CD4-positive, CD25-positive, alpha-beta regulatory T cell (primary cell): ENCODE measurements around the gene GPR62. TPM values are rescaled to one million over a fixed set of nuclear protein-coding genes. Genes with fewer than 3 reads are reported as not detected.

Experiments used
- ATAC-seq, 2 donors: fragments of 150-1000 bp; cut with Tn5 transposase; one replicate each; pipeline ENCODE4 v1.10.0; 2021; ENCODE audit warnings: low read depth in 2 of 2, moderate number of reproducible peaks in 2 of 2, moderate library complexity in 1 of 2
- DNase-seq, 3 donors: peaks; one replicate each; pipeline versions ENCODE4 v3.0.0 to v3.0.0-alpha.2; 2012 to 2022; ENCODE audit warnings: mixed read lengths in 1 of 3
- H3K27ac ChIP-seq: one replicate; pipeline ENCODE4 v1.7.0; 2013; ENCODE audit warnings: mild to moderate bottlenecking, low read length; ENCODE audit not compliant: insufficient read depth, poor library complexity, severe bottlenecking
- H3K27me3 ChIP-seq: one replicate; pipeline ENCODE4 v1.7.0; 2013; ENCODE audit warnings: low read length; ENCODE audit not compliant: control insufficient read depth, insufficient read depth
- H3K36me3 ChIP-seq: one replicate; pipeline ENCODE4 v1.7.0; 2013; ENCODE audit warnings: mild to moderate bottlenecking, low read length, moderate library complexity; ENCODE audit not compliant: control insufficient read depth, insufficient read depth
- H3K4me1 ChIP-seq: 2 replicates; pipeline ENCODE4 v1.7.0; 2013; ENCODE audit warnings: mild to moderate bottlenecking, low read length; ENCODE audit not compliant: insufficient read depth, control insufficient read depth, poor library complexity, severe bottlenecking
- H3K4me3 ChIP-seq: one replicate; pipeline ENCODE4 v1.7.0; 2013; ENCODE audit warnings: low read depth, mild to moderate bottlenecking, low read length, moderate library complexity
- H3K9me3 ChIP-seq, 2 experiments: 1 replicate in 1 of 2; 2 replicates in 1 of 2; pipeline ENCODE4 v1.7.0; 2013; ENCODE audit warnings: low read length in 2 of 2, mild to moderate bottlenecking in 1 of 2, moderate library complexity in 1 of 2; ENCODE audit not compliant: control insufficient read depth in 2 of 2
- H3K27ac Mint-ChIP-seq, 3 donors: one replicate each; pipeline ENCODE4 v1.8.0; 2020 to 2022; ENCODE audit warnings: mild to moderate bottlenecking in 3 of 3, mixed read lengths in 3 of 3, moderate library complexity in 2 of 3
- H3K27me3 Mint-ChIP-seq: one replicate; pipeline ENCODE4 v1.8.0; 2022; ENCODE audit warnings: mild to moderate bottlenecking, mixed read lengths
- H3K36me3 Mint-ChIP-seq: one replicate; pipeline ENCODE4 v1.8.0; 2020; ENCODE audit warnings: mixed read lengths
- H3K4me1 Mint-ChIP-seq, 4 donors: one replicate each; pipeline ENCODE4 v1.8.0; 2020 to 2022; ENCODE audit warnings: mixed read lengths in 4 of 4, mild to moderate bottlenecking in 1 of 4
- H3K4me3 Mint-ChIP-seq, 4 donors: one replicate each; pipeline ENCODE4 v1.8.0; 2020 to 2022; ENCODE audit warnings: mild to moderate bottlenecking in 4 of 4, mixed read lengths in 4 of 4, moderate library complexity in 3 of 4
- H3K9me3 Mint-ChIP-seq, 7 donors: one replicate each; pipeline ENCODE4 v1.8.0; 2020 to 2022; ENCODE audit warnings: mixed read lengths in 7 of 7, mild to moderate bottlenecking in 3 of 7, moderate library complexity in 2 of 7
- polyA plus RNA-seq, 4 donors: library from polyadenylated mRNA; unstranded; fragments of 300-500 nt; fragmentation: Illumina TruSeq; gene quantifications; one replicate each; pipeline ENCODE4 v1.2.3, GENCODE V29; 2021
- total RNA-seq: library from RNA; stranded (reverse); gene quantifications from one replicate; pipeline ENCODE4 v1.2.3, GENCODE V29; 2022

The GPR62 gene
- total and polyA plus RNA-seq, 5 donors from 2014 or later = 0.22 TPM; not detected in 4

DNA sequence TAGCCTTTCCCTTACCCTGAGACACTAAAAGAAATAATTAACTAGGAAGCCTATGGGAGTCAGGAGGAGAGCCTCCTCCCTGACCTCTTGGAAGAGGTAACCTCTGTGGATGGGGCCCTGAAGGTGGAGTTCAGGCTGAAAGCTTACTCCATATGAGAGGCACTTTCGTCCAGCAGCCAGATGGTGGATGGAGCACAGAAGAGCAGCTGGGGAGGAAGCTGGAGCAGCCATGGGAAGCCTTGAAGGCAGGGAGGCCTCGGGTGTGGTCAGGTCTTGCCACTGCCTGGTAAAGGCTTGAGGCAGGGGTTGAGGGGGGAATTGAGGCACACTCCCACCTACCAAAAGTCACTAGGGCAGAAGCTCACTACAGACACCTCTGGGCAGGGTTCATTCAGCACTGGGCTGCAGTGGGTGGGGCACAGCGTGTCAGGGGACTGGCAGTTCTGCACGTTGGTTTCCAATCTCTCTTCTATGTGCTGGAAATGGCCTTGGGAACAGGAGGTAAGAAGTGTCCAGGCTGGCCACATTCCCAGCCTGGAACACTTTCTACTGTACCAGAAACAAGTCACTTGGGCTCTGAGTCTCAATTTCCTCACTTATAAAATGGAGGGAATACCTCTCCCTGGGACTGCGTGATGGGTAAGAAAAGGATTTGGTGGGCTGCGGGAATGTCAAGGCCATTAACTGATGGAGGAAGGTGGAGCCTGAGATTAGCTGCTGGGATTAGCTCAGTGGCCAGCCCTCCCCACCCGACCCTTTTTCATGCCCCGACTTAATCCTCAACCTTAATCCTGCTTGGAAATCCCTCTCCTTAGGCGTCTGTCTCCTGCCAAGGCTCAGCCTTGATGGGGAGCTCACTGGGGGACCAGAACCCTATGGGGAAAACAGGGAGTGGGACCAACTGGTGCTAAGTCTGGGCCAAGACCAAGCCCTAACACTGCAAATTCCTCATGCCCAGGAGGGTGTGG, 6.7 kb downstream of the GPR62 start:
- Mint-ChIP-seq H3K27me3 (peaks cover 8% of the 10 kb centered on the region), H3K4me1 (peaks cover 0 to 20% (median 8%) of the 10 kb centered on the region in 4 donors), H3K27ac (peak overlapping the region in 1 of 3 donors; percentile 42), H3K36me3 (peaks cover 4% of the 10 kb centered on the region), H3K4me3 (peak overlapping the region in 1 of 4 donors; percentile 38), H3K9me3 (no peaks in the 10 kb centered on the region)
- peaks cover 12% of the 10 kb centered on the region for H3K4me1 ChIP-seq
- H3K36me3 ChIP-seq = no peaks in the 10 kb centered on the region
- H3K27ac ChIP-seq = no peak overlapping the region
- no peak overlapping the region for H3K4me3 ChIP-seq
- H3K27me3 ChIP-seq = no peaks in the 10 kb centered on the region
- ATAC-seq (no peak), DNase-seq (no peak)
- no peaks in the 10 kb centered on the region for H3K9me3 ChIP-seq

DNA sequence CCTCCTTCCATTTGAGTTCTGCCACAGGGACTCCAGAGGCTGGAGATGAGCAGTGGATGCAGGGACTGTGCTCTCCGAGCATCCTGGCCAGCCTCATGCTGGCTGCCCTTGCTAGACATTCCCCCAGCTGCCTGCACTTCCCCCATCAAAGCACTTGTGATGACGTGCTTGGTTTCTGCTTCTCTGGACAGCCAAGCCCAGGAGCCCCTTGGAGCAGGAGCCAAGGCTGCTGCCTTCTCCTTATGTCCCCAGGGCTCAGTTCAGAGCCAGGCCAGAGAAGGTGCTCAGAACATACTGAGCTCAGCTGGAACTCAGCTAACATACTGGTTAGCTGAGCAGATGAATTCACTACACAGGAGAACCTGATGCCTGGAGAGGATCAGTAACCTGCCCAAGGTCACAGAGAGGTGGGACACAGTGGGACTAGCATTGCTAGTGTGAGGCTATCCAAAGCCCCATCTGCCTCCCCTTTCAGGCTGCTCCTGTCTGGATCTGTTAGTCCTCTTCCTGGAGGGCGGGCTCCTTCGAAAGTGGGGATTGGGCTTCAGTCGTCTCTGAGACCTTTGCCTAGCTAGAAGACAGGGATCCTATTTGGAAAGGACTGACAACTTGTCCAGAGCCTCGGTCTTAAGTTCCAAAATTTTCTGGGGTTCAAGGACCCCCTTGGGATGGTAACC, 7.8 kb downstream of the GPR62 start:
- Mint-ChIP-seq H3K36me3 (peaks cover 4% of the 10 kb centered on the region), H3K9me3 (no peaks in the 10 kb centered on the region), H3K27me3 (peaks cover 5% of the 10 kb centered on the region), H3K4me3 (no peak overlapping the region), H3K27ac (no peak overlapping the region), H3K4me1 (peaks cover 0 to 23% (median 8%) of the 10 kb centered on the region in 4 donors)
- Histone ChIP-seq H3K27ac (no peak overlapping the region), H3K27me3 (no peaks in the 10 kb centered on the region), H3K9me3 (no peaks in the 10 kb centered on the region), H3K4me3 (no peak overlapping the region), H3K4me1 (peaks cover 18% of the 10 kb centered on the region), H3K36me3 (no peaks in the 10 kb centered on the region)
- DNase-seq (no peak), ATAC-seq (no peak)

DNA sequence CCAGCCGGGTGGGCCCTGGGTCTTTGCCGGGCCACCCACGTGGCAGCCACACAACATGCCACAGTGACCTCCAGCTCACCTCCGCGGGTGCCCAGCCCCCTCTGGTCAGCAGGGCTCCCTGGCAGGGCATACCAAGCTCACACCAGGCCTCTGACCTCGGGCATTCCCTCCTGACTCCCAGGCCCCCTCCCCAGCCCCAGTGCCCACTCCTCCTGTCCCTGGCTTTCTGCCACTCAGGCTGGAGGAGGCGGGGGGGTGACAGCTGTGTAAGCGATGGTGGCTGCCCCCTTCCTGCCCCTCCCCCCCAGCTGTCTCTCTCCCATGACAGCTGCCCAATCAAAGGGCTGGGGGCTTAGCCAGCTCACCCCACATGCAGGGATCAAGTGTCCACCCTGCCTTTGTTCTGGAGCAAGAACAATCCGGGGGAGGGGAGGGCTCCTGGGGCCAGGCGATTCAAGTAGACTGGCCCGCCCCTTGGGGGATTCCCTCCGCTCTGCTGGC, 8.8 kb downstream of the GPR62 start:
- DNase-seq (no peak), ATAC-seq (no peak)

DNA sequence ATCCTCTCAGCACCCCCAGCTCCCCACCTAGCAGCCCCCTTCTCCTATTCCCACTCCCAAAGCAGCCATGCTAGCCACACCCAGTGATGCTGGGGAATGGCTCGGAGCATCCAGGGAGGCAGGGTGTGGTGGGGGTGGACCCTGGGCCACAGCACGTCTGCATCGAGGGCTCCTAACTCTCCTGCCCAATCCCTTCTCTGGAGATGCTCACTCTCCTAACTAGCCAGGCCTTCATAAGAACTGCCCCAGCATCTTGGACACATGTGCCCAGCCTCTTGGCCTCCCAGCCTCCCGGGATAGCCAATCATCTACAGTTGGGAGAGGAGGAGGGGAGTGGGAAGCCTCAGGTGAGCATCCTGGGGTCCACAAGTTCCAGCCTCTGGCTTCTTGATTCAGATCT, 9.3 kb downstream of the GPR62 start:
- Mint-ChIP-seq H3K9me3 (no peaks in the 10 kb centered on the region), H3K4me3 (peak overlapping the region in 2 of 4 donors; percentile 32 to 61)
- no peak for ATAC-seq

More for the DNA sequence above, 8.8 kb downstream of the GPR62 start:
- H3K4me3 ChIP-seq = no peak overlapping the region
- H3K4me1 Mint-ChIP-seq = peaks cover 0 to 33% (median 9%) of the 10 kb centered on the region in 4 donors
- peak overlapping the region in 1 of 4 donors; percentile 32 for H3K4me3 Mint-ChIP-seq
- H3K27me3 ChIP-seq = no peaks in the 10 kb centered on the region
- H3K4me1 ChIP-seq = peaks cover 22% of the 10 kb centered on the region
- H3K27ac ChIP-seq = no peak overlapping the region
- H3K9me3 ChIP-seq = no peaks in the 10 kb centered on the region
- no peaks in the 10 kb centered on the region for H3K36me3 ChIP-seq
- no peaks in the 10 kb centered on the region for H3K27me3 Mint-ChIP-seq
- H3K9me3 Mint-ChIP-seq = no peaks in the 10 kb centered on the region
- no peak overlapping the region for H3K27ac Mint-ChIP-seq
- H3K36me3 Mint-ChIP-seq = no peaks in the 10 kb centered on the region

DNA sequence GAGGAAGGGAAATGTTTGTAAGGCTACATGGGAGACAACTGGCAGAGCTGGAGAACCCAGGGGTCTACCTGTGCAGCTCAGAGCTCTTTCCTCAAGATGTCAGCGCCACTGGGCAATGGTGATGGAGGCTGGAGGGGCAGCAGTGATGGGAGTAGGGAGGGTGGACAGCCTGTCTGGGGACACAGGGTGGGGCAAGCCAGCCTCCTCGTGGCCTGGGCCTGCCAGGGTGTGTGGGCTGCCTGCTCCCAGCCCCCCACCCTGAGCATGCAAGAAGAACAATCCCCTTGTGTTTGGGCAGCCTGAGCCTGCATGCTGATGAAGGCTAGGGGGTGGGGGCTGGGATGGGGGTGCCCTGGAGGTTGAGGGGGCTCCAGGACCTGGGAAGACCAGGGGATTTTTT, 10.8 kb downstream of the GPR62 start:
- Mint-ChIP-seq H3K27ac (peak overlapping the region in 1 of 3 donors; percentile 46), H3K9me3 (no peaks in the 10 kb centered on the region), H3K27me3 (no peaks in the 10 kb centered on the region), H3K36me3 (no peaks in the 10 kb centered on the region), H3K4me1 (peaks cover 0 to 43% (median 12%) of the 10 kb centered on the region in 4 donors), H3K4me3 (peak overlapping the region; percentile 36 to 94 (median 79))
- no peaks in the 10 kb centered on the region for H3K36me3 ChIP-seq
- peaks cover 22% of the 10 kb centered on the region for H3K4me1 ChIP-seq
- H3K9me3 ChIP-seq = no peaks in the 10 kb centered on the region
- H3K4me3 ChIP-seq = no peak overlapping the region
- no peaks in the 10 kb centered on the region for H3K27me3 ChIP-seq
- H3K27ac ChIP-seq = no peak overlapping the region
- DNase-seq = no peak
- ATAC-seq = no peak

More for the DNA sequence above, 9.3 kb downstream of the GPR62 start:
- no peaks in the 10 kb centered on the region for H3K36me3 Mint-ChIP-seq
- peaks cover 0 to 34% (median 10%) of the 10 kb centered on the region in 4 donors for H3K4me1 Mint-ChIP-seq
- Histone ChIP-seq H3K27me3 (no peaks in the 10 kb centered on the region), H3K4me3 (no peak overlapping the region), H3K36me3 (no peaks in the 10 kb centered on the region), H3K9me3 (no peaks in the 10 kb centered on the region), H3K27ac (no peak overlapping the region), H3K4me1 (peaks cover 22% of the 10 kb centered on the region)
- no peak for DNase-seq
- H3K27ac Mint-ChIP-seq = peak overlapping the region in 1 of 3 donors; percentile 65
- H3K27me3 Mint-ChIP-seq = no peaks in the 10 kb centered on the region

DNA sequence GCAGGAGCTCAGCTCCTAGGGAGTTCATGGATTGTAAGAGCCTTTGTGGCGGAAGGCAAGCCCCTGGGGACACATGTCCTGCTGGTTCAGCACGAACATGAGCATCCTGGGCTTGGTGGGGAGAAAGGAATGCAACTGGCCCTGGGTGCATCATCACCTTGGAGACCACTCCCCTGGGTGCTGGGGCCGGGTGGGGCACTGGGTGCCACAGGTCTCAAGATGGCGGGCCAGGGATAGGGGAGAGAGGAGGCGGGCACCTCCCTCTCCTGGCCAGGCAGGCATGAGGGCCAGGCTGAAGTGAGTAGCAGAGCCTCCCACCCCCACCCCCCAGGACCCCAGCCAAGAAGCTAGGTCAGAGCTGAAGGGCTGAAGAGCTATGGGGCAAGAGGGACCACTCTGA, 11.3 kb downstream of the GPR62 start:
- Histone ChIP-seq H3K27ac (no peak overlapping the region), H3K9me3 (no peaks in the 10 kb centered on the region), H3K27me3 (no peaks in the 10 kb centered on the region), H3K4me1 (peaks cover 22% of the 10 kb centered on the region), H3K4me3 (peak overlapping the region; percentile 59), H3K36me3 (no peaks in the 10 kb centered on the region)
- DNase-seq (no peak), ATAC-seq (no peak)
- Mint-ChIP-seq H3K4me1 (peaks cover 0 to 47% (median 14%) of the 10 kb centered on the region in 4 donors), H3K4me3 (peak overlapping the region; percentile 82 to 88 (median 86)), H3K36me3 (no peaks in the 10 kb centered on the region), H3K9me3 (no peaks in the 10 kb centered on the region), H3K27ac (peak overlapping the region; percentile 56 to 77 (median 65)), H3K27me3 (no peaks in the 10 kb centered on the region)

DNA sequence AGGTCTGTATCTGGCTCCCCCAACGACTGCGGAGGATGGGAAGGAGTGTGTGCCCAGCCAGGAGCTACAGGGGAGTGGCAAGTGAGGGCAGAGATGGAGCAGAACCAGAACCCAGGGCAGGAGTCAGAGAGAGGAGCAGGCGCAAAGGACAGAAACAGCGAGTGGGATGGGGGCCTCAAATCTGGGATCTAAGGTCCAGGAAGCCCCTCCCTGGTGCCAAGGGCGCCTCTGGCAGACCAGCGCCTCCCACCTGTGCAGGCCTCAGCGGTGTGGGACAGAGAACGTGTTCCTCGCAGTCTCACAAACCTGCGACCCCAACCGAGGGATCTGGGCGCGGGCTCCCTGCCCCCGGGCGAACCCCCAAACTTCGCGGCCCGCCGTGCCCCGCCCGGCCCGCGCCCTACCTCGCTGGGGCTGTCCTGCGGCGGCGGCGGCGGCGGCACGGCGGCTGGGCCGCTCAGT, 11.8 kb downstream of the GPR62 start:
- no peak overlapping the region for H3K27ac ChIP-seq
- Mint-ChIP-seq H3K4me1 (peaks cover 0 to 47% (median 14%) of the 10 kb centered on the region in 4 donors), H3K36me3 (no peaks in the 10 kb centered on the region), H3K4me3 (peak overlapping the region; percentile 82 to 88 (median 86)), H3K27me3 (no peaks in the 10 kb centered on the region), H3K27ac (peak overlapping the region; percentile 56 to 77 (median 65)), H3K9me3 (no peaks in the 10 kb centered on the region)
- H3K4me3 ChIP-seq = peak overlapping the region; percentile 59
- no peaks in the 10 kb centered on the region for H3K36me3 ChIP-seq
- no peaks in the 10 kb centered on the region for H3K27me3 ChIP-seq
- no peaks in the 10 kb centered on the region for H3K9me3 ChIP-seq
- peaks cover 22% of the 10 kb centered on the region for H3K4me1 ChIP-seq
- DNase-seq (peak in 1 of 3 donors; percentile 25), ATAC-seq (peak; percentile 53 to 71)
